Fibroblast of skin of right quadriceps (primary cell): ENCODE measurements around the gene VSX2.

Source experiments
- DNase-seq: peaks from one replicate; pipeline ENCODE4 v3.0.0-alpha.2; 2013

The VSX2 gene

DNA sequence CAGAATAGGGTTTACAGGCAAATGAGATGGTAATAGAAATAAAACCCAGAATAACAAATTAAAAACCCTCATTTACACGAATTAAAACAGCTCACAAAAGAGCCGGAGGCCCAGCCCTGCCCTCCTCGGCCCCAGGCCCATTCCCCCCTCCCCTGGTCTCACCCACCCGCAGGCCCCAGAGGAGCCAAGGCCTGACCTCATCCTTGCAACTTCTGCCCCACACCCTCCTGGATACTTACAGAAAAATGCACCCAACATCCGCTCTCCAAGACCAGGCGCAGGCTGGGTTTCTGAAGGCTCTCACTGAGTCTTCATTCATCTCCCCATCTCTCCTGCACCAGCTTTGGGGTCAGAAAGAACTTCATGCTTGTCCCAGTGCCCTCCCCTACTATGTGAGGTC lies 16.2 kb upstream of the VSX2 start:
- no peak for DNase-seq

DNA sequence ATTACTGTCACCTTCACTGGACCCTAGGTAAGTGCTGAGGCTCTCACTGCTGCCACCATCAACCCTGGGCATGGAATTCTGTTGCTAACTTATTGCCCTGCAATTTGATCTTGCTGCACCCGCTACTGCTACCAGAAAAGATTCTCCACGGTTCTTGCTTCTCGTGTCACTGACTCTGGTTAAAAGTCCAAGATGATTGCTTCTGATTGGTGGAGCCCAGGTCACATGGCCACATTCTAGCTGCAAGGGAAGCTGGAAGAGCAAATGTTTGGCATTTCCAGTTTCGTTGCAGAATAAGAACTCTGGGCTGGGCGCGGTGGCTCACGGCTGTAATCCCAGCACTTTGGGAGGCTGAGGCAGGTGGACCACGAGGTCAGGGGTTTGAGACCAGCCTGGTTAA lies 7.5 kb upstream of the VSX2 start:
- DNase-seq, result no peak

DNA sequence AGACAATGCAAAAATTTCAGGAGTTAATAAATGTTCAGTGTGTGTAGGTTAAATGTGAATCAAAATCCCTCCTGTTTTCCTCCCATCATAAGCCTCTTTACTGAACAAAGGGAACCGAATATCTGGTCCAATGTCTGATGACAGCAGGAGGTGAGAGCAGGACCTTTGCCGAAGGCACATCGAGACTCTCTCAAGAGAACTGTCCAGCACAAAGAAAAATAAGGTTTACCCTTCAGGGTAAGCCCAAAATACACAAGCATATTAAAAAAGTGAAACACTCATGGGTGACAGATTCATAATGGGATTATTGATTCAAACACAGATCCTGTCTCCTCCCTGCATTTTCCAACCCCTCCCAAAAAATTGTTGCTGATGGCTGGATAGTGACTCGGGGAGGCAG lies 4.2 kb upstream of the VSX2 start:
- DNase-seq, result no peak

DNA sequence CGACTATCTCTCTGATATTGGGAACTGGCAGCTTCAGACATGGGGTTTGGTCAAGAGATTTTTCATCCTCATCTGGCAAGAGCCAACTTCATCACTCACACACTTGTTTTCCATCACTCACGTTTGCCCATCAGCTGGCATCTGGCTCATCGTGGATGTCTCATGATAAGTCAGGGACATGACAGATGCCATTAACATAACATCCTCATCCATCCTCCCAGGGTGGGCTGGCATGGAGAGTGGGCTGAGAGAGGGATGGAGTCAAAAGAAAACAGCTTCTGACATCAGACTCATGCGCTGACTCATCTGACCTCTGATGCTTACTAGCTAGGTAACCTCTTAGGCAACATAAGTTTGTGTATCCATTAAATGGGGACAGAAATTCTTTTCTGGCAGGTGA lies 1.8 kb upstream of the VSX2 start:
- DNase-seq, result no peak

DNA sequence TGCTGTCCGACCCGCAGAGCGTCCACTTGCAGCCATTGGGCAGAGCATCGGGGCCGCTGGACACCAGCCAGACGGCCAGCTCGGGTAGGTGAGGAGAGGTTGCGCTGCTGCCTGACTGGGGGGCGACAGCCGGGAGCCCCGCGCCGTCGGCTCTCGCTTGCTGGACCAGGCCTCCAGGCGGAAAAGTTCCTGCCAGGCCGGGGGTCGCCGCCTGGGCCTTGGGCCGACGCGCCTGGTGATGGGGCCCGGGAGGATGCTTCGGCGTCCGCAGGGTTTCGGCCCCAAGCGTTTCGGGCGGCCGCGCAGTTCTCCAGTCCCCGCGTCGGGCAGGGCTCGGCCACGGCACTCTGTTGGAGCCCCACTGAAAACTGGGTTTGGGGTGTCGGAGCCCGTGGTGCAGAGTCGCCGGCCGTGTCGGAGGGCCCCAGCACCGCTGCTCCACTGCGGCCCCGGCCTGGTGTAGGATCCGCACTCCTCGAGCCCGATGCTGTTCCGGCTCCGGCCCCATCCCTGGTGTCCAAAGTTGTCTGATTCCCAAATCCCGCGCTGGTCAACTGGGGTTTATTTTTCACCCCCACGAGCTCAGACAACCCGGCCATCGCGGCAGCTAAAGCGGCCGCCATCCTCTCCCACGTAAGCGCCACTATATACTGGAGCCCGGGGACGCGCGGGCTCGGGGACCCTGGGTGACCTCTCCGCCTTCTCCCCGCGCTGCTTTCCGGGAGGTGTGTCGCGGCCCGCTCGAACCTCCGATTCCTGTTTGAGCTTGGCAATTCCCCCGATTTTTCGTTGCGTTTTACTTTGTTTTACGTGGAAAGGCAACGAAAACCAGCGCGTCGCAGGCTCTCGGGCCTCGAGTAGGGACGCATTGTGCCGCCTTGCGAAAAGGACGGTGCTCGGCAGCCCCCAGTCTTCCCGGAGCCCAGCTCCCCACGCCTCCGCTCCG lies 872 bp downstream of the VSX2 start:
- no peak for DNase-seq

DNA sequence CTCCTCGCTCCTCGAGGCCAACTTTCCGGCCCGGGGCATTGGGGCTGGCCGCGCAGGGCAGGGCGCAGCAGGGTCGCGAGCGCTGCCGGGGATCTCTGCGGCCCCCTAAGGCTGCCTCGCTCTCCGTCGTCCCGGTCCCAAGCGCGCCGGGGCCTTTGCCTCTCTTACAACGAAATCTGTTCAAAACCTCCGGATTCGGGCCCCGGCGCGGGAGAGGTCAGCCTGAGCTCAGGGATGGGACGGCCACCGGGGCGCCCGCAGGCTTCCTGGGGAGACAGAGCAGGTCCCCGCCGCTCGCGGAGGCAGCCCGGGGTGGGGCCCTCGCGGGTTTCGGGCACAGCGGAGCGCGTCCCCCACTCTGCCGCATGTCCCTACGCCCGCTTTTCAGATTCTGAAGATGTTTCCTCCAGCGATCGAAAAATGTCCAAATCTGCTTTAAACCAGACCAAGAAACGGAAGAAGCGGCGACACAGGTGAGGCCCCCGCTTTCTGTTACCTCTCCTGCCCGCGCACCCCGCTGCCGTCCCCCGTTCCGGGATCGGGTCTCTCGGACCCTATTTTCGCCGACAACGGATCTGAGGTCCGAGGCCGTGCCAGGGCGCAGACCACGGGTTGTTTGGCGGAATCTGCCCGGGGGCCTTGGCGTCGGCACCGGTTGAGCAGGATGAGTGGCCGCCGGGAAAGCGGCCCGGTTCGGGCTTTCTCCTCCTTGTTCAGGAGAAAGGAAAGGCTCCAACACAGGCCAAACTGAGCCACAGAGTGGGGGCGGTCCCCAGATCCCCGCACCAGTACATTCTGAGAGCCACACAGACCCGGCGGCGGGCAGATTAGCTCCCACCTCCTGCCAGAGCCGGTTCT lies 1.8 kb downstream of the VSX2 start:
- no peak for DNase-seq

DNA sequence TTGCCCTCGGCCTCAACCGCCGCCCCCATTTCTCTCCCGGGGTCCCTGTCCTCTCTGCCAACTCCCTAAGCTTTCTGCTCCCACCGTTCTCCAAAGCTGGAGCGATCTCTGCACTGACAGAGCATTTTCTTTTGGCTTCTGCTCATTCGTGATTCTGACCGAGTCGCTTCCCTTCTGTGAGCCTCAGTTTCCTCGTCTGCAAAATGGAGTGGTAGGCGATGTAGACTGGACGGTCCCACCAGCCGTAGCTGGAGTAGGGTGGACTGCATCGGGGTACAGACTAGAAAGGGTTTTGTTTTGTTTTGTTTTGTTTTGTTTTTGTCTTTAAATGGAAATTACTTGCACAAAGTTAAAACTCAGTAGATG lies 2.4 kb downstream of the VSX2 start:
- DNase-seq, result no peak

DNA sequence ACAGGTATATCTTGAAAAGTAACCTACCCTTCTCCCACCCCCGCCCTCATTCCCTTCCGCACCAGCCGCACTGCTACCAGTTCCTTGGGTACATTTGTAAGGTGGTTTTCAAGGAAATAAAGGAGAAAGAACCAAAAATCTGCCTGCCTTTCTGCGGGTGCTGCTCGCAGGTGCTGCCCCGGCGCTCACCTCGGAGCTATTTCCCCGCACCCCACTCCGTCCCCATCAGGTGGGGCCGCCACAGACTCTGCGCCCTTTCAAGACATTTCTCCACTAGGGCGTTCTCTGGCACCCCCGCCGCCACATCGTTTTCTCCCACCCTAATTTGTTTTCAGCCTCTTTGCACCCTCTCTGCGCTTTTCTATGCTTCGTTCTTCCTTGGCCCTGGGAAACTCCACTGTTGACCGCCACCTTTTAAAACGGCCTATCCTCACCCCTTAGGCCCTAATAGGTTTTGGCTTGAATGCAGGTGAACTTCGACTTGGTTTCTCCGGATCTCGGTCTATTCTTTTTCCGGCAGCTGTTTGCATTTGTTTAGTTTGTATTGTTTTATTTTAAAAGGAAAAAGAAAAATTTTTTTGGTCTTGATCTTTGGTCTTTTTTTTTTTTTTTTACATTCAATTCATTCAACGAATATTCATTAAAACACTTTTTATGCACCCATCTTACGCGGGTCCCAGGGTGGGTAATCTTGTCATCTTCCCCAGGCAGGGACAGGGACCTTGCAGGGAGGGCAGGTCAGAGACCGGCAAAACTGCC lies 3.0 kb downstream of the VSX2 start:
- no peak for DNase-seq

DNA sequence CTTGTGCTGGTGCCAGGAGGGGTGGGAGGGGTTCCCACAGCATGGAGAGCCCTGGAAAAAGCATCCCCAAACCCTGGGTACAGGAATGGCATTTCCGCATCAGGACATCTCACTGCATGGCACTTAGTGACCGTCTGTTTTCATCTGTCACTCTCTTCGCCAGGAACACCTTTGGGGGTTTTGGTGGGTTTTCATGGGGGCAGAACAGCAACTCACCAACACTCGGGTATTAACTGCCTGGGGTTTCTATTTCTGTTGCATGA lies 3.5 kb downstream of the VSX2 start:
- DNase-seq, result no peak

DNA sequence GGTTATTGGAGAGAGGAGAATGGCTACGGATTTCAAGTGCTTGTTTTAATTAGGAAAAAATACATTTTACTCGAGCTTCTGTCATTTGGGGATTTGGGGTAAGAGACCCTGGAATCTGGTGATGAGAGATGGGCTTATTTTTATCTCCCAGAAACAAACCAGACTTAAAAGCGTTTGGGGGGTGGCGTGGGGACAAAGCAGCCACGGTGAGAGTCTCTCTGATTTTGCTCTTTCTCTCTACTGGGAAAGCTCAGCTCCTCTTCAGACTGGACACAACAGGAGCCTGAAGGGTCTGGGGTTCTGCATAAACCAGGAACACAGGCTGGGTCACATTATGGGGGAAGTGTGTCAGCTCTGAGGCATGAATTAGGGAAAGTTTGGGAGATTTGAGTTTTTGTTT lies 3.8 kb downstream of the VSX2 start:
- DNase-seq, result no peak

DNA sequence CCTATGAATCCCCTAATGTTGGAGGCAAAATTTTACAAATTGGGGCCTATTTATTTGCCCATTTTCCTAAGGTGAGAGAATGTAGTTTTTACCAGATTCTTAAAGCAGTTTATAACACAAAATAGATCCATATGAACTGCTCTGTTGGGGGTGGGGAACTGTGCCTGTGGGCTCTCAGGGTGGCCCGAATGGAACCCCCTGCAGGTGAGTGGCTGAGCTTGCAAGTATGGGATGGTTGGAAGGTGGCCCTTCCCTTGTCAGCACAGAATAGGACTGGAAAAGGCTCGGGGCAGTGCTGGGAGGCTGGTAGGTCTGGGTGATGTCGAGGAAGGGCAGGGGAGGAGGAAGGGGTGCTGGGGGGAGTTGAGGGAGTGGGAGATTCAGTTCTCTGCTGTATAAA lies 4.9 kb downstream of the VSX2 start:
- DNase-seq, result no peak

DNA sequence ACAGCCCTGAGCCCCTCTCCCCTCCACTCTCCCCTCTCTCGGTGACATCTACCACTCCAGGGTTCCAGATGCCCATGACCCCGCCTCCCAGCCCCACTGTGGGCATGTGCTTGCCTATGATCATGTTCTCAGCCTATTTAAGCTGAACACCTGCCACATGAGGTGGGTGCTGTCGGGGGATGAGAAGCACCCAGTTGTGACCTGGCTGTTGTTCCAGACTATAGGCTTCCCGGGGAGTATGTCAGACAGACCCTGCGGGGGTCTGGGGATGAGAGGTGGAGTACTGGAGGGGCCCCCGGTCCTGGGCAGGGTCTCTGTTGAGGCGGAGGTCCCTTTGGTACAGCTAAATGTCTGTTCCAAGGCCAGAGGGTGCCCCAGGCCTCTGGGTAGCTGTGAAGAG lies 6.0 kb downstream of the VSX2 start:
- DNase-seq, result no peak

DNA sequence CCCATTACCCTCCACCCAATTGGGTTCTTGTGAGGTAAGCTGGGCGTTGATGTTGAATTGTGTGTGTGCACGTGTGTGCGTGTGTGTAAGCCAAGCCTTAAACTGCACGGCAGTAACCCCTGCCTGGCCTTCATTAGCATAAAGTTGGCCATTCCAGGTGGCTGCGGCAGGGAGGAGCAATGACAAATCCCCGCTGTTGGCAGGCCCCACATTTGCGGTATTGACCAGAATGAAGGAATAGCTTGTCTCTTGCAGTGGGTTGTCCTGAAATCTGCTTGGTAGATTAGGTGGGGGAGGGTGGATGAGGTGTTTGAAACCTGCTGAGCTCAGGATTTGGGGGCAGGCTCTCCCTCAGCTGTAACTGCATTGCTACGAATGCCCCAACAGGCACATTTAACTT lies 7.3 kb downstream of the VSX2 start:
- DNase-seq, result no peak

DNA sequence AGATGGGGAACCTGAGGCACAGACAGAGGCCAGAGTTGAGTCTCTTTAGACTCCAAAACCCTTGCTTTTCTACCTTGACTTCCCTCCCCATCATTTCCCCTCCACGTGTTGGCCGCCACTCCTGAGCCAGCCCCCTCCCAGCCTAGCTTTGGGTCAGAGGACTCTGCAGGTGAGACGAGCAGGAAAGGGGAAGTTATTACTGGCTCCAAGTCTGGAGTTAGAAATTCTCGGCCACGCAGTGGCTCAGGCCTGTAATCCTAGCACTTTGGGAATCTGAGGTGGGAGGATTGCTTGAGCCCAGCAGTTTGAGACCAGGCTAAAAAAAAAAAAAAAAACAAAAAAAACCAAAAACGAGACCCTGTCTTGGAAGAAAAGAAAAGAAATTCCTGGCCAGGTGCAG lies 8.8 kb downstream of the VSX2 start:
- no peak for DNase-seq

DNA sequence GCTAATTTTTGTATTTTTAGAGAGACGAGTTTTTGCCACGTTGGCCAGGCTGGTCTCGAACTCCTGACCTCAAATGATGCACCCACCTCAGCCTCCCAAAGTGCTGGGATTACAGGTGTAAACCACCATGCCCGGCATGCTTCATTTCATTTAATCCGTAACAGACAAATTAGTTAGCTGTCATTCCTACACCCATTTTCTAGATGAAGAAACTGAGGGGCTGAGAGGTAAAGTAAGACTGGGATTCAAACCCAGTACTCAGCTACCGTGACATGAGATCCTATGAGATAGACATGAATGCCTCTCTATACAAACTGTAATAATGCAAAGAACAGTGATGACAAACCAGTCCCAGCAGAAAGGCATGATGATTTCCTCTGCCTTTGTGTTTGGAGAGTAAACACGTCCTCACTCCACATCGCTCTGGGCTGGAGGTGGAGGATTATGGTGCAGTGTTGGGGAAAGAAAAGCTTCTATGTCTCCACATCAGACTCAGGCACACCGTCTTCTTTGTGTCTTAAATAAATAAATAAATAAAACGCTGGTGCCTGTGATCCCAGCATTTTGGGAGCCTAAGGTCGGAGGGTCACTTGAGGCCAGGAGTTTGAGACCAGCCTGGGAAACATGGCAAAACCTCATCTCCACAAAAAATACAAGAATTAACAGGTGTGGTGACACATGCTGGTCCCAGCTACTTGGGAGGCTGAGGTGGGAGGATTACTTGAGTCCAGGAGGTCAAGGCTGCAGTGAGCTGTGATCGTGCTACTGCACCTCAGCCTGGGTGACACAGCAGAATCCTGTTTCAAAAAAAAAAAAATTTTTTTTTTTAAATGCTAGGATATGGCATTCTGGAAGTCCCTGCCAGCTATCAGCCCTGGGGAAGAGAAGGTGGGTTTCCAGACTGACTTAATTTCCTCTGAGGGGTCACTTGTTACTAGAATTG lies 10.5 kb downstream of the VSX2 start:
- DNase-seq, result no peak

DNA sequence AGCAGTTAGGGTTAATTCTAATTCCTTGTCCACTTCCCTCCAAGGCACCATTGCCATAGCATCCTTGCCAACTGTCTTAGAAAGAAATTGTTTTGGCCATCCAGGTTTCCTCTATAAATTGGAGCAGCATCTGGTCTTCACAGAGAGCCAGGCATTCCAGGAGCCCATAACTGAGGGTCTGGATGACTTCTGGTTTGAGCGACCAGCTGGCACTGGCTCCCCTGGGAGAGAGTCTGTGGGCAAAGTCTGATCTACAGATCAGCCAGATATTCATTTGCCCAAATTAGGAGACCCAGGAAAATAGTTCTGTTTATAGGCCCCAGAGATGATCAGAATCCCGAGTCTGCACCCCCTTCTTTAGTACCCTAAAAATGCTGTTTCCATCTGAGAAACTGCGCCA lies 16.0 kb downstream of the VSX2 start:
- DNase-seq, result no peak

DNA sequence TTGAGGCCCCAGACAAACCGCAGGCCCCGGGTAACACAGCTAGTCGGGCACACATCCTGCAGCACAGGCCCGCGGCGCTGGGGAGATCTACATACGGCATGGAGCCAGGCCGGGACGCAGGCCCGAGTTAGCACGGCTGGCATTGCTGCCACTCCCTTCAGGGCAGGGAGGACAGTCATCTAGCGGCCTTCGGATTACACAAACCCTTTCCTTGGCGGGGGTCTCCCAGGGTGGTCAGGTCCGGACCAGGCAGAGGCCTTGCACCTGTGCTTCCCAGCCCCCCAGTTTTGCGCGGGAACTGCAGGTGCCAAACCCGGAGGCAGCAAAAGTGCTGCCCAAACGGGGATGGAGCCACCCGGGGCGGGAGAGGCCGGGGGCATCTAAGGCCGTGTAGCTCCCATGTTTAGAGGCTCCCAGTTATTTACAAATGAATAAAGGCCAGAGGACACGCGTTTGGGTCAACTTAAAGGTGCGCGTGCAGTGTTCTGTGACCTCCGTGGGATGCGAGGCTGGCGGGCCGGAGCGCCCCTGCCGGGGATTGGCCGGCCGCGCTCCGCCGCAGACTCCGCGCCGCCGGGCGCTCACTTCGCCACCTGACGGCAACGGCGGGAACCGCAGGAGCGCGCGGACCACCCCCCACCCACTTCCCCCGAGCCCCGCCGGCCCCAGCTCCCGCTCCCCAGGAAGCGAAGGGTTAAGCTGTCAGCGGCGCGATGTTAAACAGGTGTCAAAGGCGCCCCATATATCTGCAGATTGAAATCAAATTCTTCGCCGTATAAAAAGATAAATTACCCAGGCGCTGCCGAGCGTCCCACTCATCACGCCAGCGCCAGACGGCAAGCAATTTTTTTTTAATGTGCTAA lies 18.1 kb downstream of the VSX2 start:
- peak; percentile 15 for DNase-seq

DNA sequence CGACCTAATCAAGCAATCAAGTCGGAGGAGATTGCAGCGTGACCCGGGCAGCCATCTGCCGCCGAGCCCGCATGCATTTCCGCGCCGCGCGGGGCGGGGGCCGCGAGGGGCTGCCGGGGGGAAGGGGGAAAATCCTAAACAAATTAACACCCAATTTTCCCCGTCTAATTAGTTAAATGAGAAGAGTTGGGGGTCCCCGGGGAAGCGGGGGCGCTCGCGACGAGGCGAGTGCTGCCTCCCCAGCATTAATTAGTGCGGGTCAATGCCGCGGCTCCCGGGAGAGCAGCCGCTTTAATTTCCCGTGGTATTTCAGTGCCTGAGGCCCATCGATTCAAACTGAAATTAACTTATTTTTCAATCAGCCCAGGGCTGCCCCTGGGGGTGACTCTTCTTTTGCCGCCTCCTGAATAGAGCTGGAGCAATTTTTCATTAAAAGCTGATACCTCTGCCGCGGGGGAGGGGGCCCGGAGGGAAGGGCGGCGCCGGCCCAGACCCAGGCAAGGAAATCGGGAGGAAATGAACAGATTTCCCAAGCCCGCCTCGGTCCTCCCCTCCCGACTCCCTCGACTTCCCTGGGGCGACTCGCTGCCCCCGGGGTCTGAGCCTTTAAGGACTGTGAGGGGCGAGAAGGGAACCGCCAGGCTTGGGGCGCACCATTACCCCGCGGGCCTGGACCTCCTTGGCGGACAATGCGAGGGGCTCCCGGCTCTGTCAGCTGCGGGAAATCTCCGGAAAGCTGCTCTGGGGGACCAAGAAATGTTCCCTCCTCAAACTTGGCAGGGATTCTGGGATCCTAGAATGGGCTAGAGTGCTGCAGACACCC lies 18.9 kb downstream of the VSX2 start:
- no peak for DNase-seq

DNA sequence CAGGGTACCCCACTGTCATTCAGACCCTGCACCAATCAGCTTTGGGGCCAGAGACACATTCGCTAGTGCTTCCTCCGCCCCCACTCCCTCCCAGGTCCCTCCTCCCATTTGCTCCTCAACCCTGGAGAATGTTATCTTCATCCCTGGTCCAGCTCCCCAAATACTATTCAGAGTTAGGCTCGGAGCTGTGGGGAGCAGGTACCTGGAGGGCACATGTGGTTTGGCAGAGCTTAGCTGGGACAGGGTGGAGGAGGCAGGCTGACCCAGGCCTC lies 19.5 kb downstream of the VSX2 start:
- DNase-seq, result no peak

DNA sequence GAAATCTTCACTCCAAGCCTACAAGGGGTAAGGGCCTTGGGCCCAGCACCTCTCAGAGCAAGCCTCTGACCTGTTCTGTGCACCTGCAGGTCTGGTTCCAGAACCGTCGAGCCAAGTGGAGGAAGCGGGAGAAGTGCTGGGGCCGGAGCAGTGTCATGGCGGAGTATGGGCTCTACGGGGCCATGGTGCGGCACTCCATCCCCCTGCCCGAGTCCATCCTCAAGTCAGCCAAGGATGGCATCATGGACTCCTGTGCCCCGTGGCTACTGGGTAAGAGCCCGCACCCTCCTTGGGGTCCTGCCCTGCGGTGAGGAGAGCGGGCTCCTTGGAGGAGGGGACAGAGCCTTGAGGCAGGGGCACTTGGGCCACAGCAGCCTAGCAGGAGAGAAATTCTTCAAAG lies 20.3 kb downstream of the VSX2 start:
- DNase-seq, result no peak
